H9 (cell line): ENCODE data around the gene LGALS9. TPM values are rescaled to one million over a fixed set of nuclear protein-coding genes. Genes with fewer than 3 reads are reported as not detected.

Experiments
- DNase-seq: peaks from one replicate; pipeline ENCODE4 v3.0.0-alpha.2; 2017
- H2AFZ ChIP-seq: one replicate; pipeline ENCODE4 v1.6.1; 2013; ENCODE audit warnings: mild to moderate bottlenecking, low read length, control low read depth, moderate library complexity
- H2AK5ac ChIP-seq: 2 replicates; pipeline ENCODE4 v1.6.1; 2013; ENCODE audit warnings: low read length, control low read depth, mixed read lengths; ENCODE audit not compliant: insufficient read length
- H2BK120ac ChIP-seq: one replicate; pipeline ENCODE4 v1.6.1; 2013; ENCODE audit warnings: low read depth, mild to moderate bottlenecking, low read length, control low read depth, inconsistent platforms; ENCODE audit not compliant: poor library complexity, severe bottlenecking
- H2BK12ac ChIP-seq: 2 replicates; pipeline ENCODE4 v1.6.1; 2013; ENCODE audit warnings: low read length, control low read depth, mixed read lengths, low read depth; ENCODE audit not compliant: insufficient read length
- H2BK15ac ChIP-seq: 2 replicates; pipeline ENCODE4 v1.6.1; 2013; ENCODE audit warnings: low read depth, low read length, control low read depth
- H2BK20ac ChIP-seq: one replicate; pipeline ENCODE4 v1.6.1; 2013; ENCODE audit warnings: low read depth, mild to moderate bottlenecking, low read length, control low read depth, inconsistent platforms; ENCODE audit not compliant: poor library complexity, severe bottlenecking
- H2BK5ac ChIP-seq: 2 replicates; pipeline ENCODE4 v1.6.1; 2013; ENCODE audit warnings: low read length, control low read depth, mixed read lengths; ENCODE audit not compliant: insufficient read length
- H3K14ac ChIP-seq: 2 replicates; pipeline ENCODE4 v1.6.1; 2013; ENCODE audit warnings: low read length, control low read depth; ENCODE audit not compliant: insufficient read depth
- H3K18ac ChIP-seq: 2 replicates; pipeline ENCODE4 v1.6.1; 2013; ENCODE audit warnings: low read depth, mild to moderate bottlenecking, mixed read lengths, low read length, control low read depth; ENCODE audit not compliant: insufficient read length
- H3K23ac ChIP-seq: 2 replicates; pipeline ENCODE4 v1.6.1; 2013; ENCODE audit warnings: low read length, control low read depth, mixed read lengths, low read depth; ENCODE audit not compliant: insufficient read length
- H3K23me2 ChIP-seq: 2 replicates; pipeline ENCODE4 v1.6.1; 2013; ENCODE audit warnings: low read depth, mild to moderate bottlenecking, mixed read lengths, low read length, control low read depth; ENCODE audit not compliant: insufficient read length, poor library complexity, severe bottlenecking
- H3K27ac ChIP-seq: 2 replicates; pipeline ENCODE4 v1.5.1; 2013; ENCODE audit warnings: low read length, control low read depth, mixed read lengths, low read depth; ENCODE audit not compliant: insufficient read length
- H3K27me3 ChIP-seq: 2 replicates; pipeline ENCODE4 v1.6.1; 2013; ENCODE audit warnings: low read length, control low read depth, inconsistent platforms; ENCODE audit not compliant: insufficient read depth
- H3K4ac ChIP-seq: 2 replicates; pipeline ENCODE4 v1.6.1; 2013; ENCODE audit warnings: low read depth, mild to moderate bottlenecking, control low read depth, inconsistent platforms, low read length, moderate library complexity
- H3K4me1 ChIP-seq: 2 replicates; pipeline ENCODE4 v1.6.1; 2013; ENCODE audit warnings: low read length, control low read depth, inconsistent platforms; ENCODE audit not compliant: insufficient read depth
- H3K4me2 ChIP-seq: 2 replicates; pipeline ENCODE4 v1.6.1; 2013; ENCODE audit warnings: low read length, control low read depth, mixed read lengths; ENCODE audit not compliant: insufficient read length, insufficient read depth
- H3K56ac ChIP-seq: 2 replicates; pipeline ENCODE4 v1.6.1; 2013; ENCODE audit warnings: low read depth, mild to moderate bottlenecking, mixed read lengths, low read length, control low read depth; ENCODE audit not compliant: insufficient read length
- H3K79me1 ChIP-seq: 2 replicates; pipeline ENCODE4 v1.6.1; 2013; ENCODE audit warnings: low read depth, mild to moderate bottlenecking, moderate library complexity, low read length, control low read depth, inconsistent platforms; ENCODE audit not compliant: insufficient read depth, poor library complexity, severe bottlenecking
- H3K79me2 ChIP-seq: 2 replicates; pipeline ENCODE4 v1.6.1; 2013; ENCODE audit warnings: low read length, control low read depth, inconsistent platforms; ENCODE audit not compliant: insufficient read depth
- H3K9ac ChIP-seq: 2 replicates; pipeline ENCODE4 v1.6.1; 2013; ENCODE audit warnings: low read length, control low read depth, mixed read lengths; ENCODE audit not compliant: insufficient read length; ENCODE audit errors: extremely low read depth
- H3K9me3 ChIP-seq: one replicate; pipeline ENCODE4 v1.6.1; 2013; ENCODE audit warnings: low read depth, low read length, inconsistent platforms; ENCODE audit not compliant: control insufficient read depth
- H3T11ph ChIP-seq: one replicate; pipeline ENCODE4 v1.6.1; 2013; ENCODE audit warnings: mild to moderate bottlenecking, low read length, control low read depth, inconsistent platforms
- H4K20me1 ChIP-seq: one replicate; pipeline ENCODE4 v1.6.1; 2013; ENCODE audit not compliant: control insufficient read depth, insufficient read length, insufficient read depth
- H4K5ac ChIP-seq: 2 replicates; pipeline ENCODE4 v1.6.1; 2013; ENCODE audit warnings: low read depth, mild to moderate bottlenecking, mixed read lengths, low read length, control low read depth; ENCODE audit not compliant: insufficient read length
- H4K8ac ChIP-seq: replicated peaks from 2 replicates; pipeline ENCODE4 v1.6.1; 2013; ENCODE audit warnings: low read length, control low read depth, mixed read lengths, low read depth; ENCODE audit not compliant: insufficient read length
- H4K91ac ChIP-seq: 2 replicates; pipeline ENCODE4 v1.6.1; 2013; ENCODE audit warnings: low read depth, mild to moderate bottlenecking, moderate library complexity, mixed read lengths, low read length, control low read depth; ENCODE audit not compliant: insufficient read length
- H3K27ac Mint-ChIP-seq, 3 experiments: 2 replicates in 2 of 3; 3 replicates in 1 of 3; pipeline ENCODE4 v1.8.0; 2020 to 2021; ENCODE audit warnings: mixed read lengths in 3 of 3, mild to moderate bottlenecking in 1 of 3, moderate library complexity in 1 of 3
- H3K27me3 Mint-ChIP-seq: 2 replicates; pipeline ENCODE4 v1.8.0; 2021; ENCODE audit warnings: low read depth, mild to moderate bottlenecking, moderate library complexity, mixed read lengths
- H3K36me3 Mint-ChIP-seq, 3 experiments: 2 replicates in 2 of 3; 3 replicates in 1 of 3; pipeline ENCODE4 v1.8.0; 2020 to 2021; ENCODE audit warnings: low read depth in 3 of 3, mixed read lengths in 3 of 3; ENCODE audit not compliant: insufficient read depth in 1 of 3
- H3K4me1 Mint-ChIP-seq, 2 experiments: 2 replicates each; pipeline ENCODE4 v1.8.0; 2020; ENCODE audit warnings: mixed read lengths in 2 of 2
- H3K4me3 Mint-ChIP-seq, 2 experiments: 2 replicates in 1 of 2; 3 replicates in 1 of 2; pipeline ENCODE4 v1.8.0; 2020 to 2021; ENCODE audit warnings: mild to moderate bottlenecking in 2 of 2, mixed read lengths in 2 of 2, moderate library complexity in 1 of 2
- H3K9me3 Mint-ChIP-seq, 2 experiments: 2 replicates in 1 of 2; 3 replicates in 1 of 2; pipeline ENCODE4 v1.8.0; 2020; ENCODE audit warnings: mild to moderate bottlenecking in 2 of 2, mixed read lengths in 2 of 2, moderate library complexity in 1 of 2
- WGBS: extraction: QIAGEN DNeasy Blood & Tissue Kit; methylation state at CpG from one replicate; pipeline ENCODE4 v1.1.7; 2013; ENCODE audit warnings: missing lambda C conversion rate, low lambda C conversion rate, mixed read lengths; ENCODE audit not compliant: insufficient read length; ENCODE audit errors: extremely low coverage; 5-methylcytosine and 5-hydroxymethylcytosine counted together
- total RNA-seq: library from RNA; stranded (reverse); gene quantifications from 2 replicates; pipeline ENCODE4 v1.2.1, GENCODE V29; 2021
- TF ChIP-seq, protein P1 (sequence below): fragments of 200-600 bp; sonication (generic); conservative IDR thresholded peaks from 3 replicates; pipeline ENCODE4 v1.8.0; 2021; ENCODE audit warnings: antibody characterized with exemption, mild to moderate bottlenecking

LGALS9 gene
- total RNA-seq, 1 experiment from 2014 or later = 2.5 TPM

GRCh38 chr17:27659683-27660082 lies 28.7 kb downstream of the LGALS9 start:
- Histone ChIP-seq H3K23me2 (peaks cover 3% of the 10 kb centered on the region), H3K9ac (no peak overlapping the region), H2BK5ac (no peak overlapping the region), H4K20me1 (no peaks in the 10 kb centered on the region), H2BK15ac (no peak overlapping the region), H3K56ac (no peak overlapping the region), H3K4me2 (no peak overlapping the region), H3K27me3 (no peaks in the 10 kb centered on the region), H4K5ac (no peak overlapping the region), H3T11ph (no peak overlapping the region), H3K23ac (no peak overlapping the region), H4K91ac (no peak overlapping the region), H3K9me3 (no peaks in the 10 kb centered on the region), H3K27ac (no peak overlapping the region), H3K18ac (no peak overlapping the region), H3K79me2 (no peaks in the 10 kb centered on the region), H2AK5ac (no peak overlapping the region), H2BK12ac (no peak overlapping the region), H2BK120ac (no peak overlapping the region), H2AFZ (no peak overlapping the region), H3K79me1 (no peaks in the 10 kb centered on the region), H3K4ac (no peak overlapping the region), H4K8ac (no peak overlapping the region), H3K14ac (no peak overlapping the region), H2BK20ac (no peak overlapping the region), H3K4me1 (no peaks in the 10 kb centered on the region)
- peak overlapping the region in 1 of 3 experiments; percentile 77; a peak in 1 of 7 replicates for H3K27ac Mint-ChIP-seq
- H3K9me3 Mint-ChIP-seq = no peaks in the 10 kb centered on the region; a peak in 1 of 5 replicates
- peaks cover 4% of the 10 kb centered on the region; the same call in 1 of the 2 replicates for H3K27me3 Mint-ChIP-seq
- H3K4me3 Mint-ChIP-seq = no peak overlapping the region
- no peaks in the 10 kb centered on the region for H3K4me1 Mint-ChIP-seq
- H3K36me3 Mint-ChIP-seq = no peaks in the 10 kb centered on the region
- TF ChIP-seq, protein P1, sequence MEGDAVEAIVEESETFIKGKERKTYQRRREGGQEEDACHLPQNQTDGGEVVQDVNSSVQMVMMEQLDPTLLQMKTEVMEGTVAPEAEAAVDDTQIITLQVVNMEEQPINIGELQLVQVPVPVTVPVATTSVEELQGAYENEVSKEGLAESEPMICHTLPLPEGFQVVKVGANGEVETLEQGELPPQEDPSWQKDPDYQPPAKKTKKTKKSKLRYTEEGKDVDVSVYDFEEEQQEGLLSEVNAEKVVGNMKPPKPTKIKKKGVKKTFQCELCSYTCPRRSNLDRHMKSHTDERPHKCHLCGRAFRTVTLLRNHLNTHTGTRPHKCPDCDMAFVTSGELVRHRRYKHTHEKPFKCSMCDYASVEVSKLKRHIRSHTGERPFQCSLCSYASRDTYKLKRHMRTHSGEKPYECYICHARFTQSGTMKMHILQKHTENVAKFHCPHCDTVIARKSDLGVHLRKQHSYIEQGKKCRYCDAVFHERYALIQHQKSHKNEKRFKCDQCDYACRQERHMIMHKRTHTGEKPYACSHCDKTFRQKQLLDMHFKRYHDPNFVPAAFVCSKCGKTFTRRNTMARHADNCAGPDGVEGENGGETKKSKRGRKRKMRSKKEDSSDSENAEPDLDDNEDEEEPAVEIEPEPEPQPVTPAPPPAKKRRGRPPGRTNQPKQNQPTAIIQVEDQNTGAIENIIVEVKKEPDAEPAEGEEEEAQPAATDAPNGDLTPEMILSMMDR = no peak
- WGBS = no CpG with 5 or more reads among the region's 6 CpGs
- DNase-seq = no peak
